Occipital lobe (tissue), 2 donors: ENCODE measurements around the gene CTDSP1. TPM values are rescaled to one million over a fixed set of nuclear protein-coding genes. Genes with fewer than 3 reads are reported as not detected.

Experiments
- DNase-seq: peaks from one replicate; lab custom pipeline; 2025; lab: John Stamatoyannopoulos, UW
- total RNA-seq: library from RNA; depleted of rRNA; stranded (reverse); fragments of >200 nt; gene quantifications from one replicate; pipeline ENCODE4 v1.2.3, GENCODE V29; 2014

The CTDSP1 gene
- total RNA-seq, 1 donor from 2014 or later: 13.3 TPM

GRCh38 chr2:218383892-218384519 lies 15.7 kb upstream of the CTDSP1 start:
- DNase-seq: no peak

GRCh38 chr2:218384975-218385374 lies 14.7 kb upstream of the CTDSP1 start:
- no peak for DNase-seq

GRCh38 chr2:218386505-218387368 lies 12.9 kb upstream of the CTDSP1 start:
- no peak for DNase-seq

- DNase-seq: no peak
Observed at GRCh38 chr2:218387369-218388194, 12.1 kb upstream of the CTDSP1 start.

- DNase-seq: no peak
Observed at GRCh38 chr2:218389333-218390150, 10.1 kb upstream of the CTDSP1 start.

GRCh38 chr2:218391202-218391601 lies 8.5 kb upstream of the CTDSP1 start:
- DNase-seq: no peak

- DNase-seq: no peak
Observed at GRCh38 chr2:218392459-218392858, 7.2 kb upstream of the CTDSP1 start.

GRCh38 chr2:218392891-218393462 lies 6.7 kb upstream of the CTDSP1 start:
- no peak for DNase-seq

GRCh38 chr2:218393750-218394290 lies 5.8 kb upstream of the CTDSP1 start:
- no peak for DNase-seq

GRCh38 chr2:218394298-218395089 lies 5.2 kb upstream of the CTDSP1 start:
- DNase-seq: no peak

GRCh38 chr2:218395090-218395444 lies 4.6 kb upstream of the CTDSP1 start:
- no peak for DNase-seq

- no peak for DNase-seq
Observed at GRCh38 chr2:218395456-218395825, 4.2 kb upstream of the CTDSP1 start.

- peak; percentile 93 for DNase-seq
Observed at GRCh38 chr2:218395826-218396687, 3.6 kb upstream of the CTDSP1 start.

- peak; percentile 55 for DNase-seq
Observed at GRCh38 chr2:218396688-218397462, 2.8 kb upstream of the CTDSP1 start.

GRCh38 chr2:218397463-218397819 lies 2.2 kb upstream of the CTDSP1 start:
- no peak for DNase-seq

GRCh38 chr2:218397820-218398436 lies 1.7 kb upstream of the CTDSP1 start:
- no peak for DNase-seq
